Mesothelial cell of epicardium (in vitro differentiated cells): ENCODE results near the gene FIBCD1. TPM values are rescaled to one million over a fixed set of nuclear protein-coding genes. Genes with fewer than 3 reads are reported as not detected.

Source experiments
- DNase-seq, 2 experiments: peaks; one replicate each; pipeline ENCODE4 v3.0.0; 2021; ENCODE audit warnings: low spot score in 2 of 2; ENCODE audit not compliant: unreplicated experiment in 2 of 2
- H3K27ac Mint-ChIP-seq: 2 replicates; pipeline ENCODE4 v1.8.0; 2021; ENCODE audit warnings: mixed read lengths
- H3K27me3 Mint-ChIP-seq: 2 replicates; pipeline ENCODE4 v1.8.0; 2021; ENCODE audit warnings: low read depth, mixed read lengths
- H3K36me3 Mint-ChIP-seq: 2 replicates; pipeline ENCODE4 v1.8.0; 2021; ENCODE audit warnings: mixed read lengths
- H3K4me1 Mint-ChIP-seq: 2 replicates; pipeline ENCODE4 v1.8.0; 2021; ENCODE audit warnings: mixed read lengths
- H3K4me3 Mint-ChIP-seq: 2 replicates; pipeline ENCODE4 v1.8.0; 2021; ENCODE audit warnings: mild to moderate bottlenecking, moderate library complexity, mixed read lengths
- H3K9me3 Mint-ChIP-seq: 2 replicates; pipeline ENCODE4 v1.8.0; 2021; ENCODE audit warnings: mixed read lengths
- CTCF ChIP-seq: fragments of 200-600 bp; sonication (generic); IDR thresholded peaks from one replicate; pipeline ENCODE4 v1.5.0; 2021; ENCODE audit warnings: antibody characterized with exemption; ENCODE audit not compliant: unreplicated experiment
- total RNA-seq: library from RNA; stranded (reverse); gene quantifications from 3 replicates; pipeline ENCODE4 v1.2.1, GENCODE V29; 2021

FIBCD1 gene
- total RNA-seq, 1 donor from 2014 or later: 2.2 TPM

GRCh38 chr9:130908878-130909355, 30.1 kb downstream of the FIBCD1 start:
- no peak overlapping the region for H3K4me3 Mint-ChIP-seq
- no peaks in the 10 kb centered on the region for H3K27me3 Mint-ChIP-seq
- H3K9me3 Mint-ChIP-seq: no peaks in the 10 kb centered on the region
- no peak for DNase-seq
- no peak for TF ChIP-seq CTCF
- peaks cover 8% of the 10 kb centered on the region for H3K4me1 Mint-ChIP-seq
- H3K27ac Mint-ChIP-seq: no peak overlapping the region
- H3K36me3 Mint-ChIP-seq: no peaks in the 10 kb centered on the region

- H3K9me3 Mint-ChIP-seq: no peaks in the 10 kb centered on the region
- peaks cover 8% of the 10 kb centered on the region for H3K4me1 Mint-ChIP-seq
- no peak for TF ChIP-seq CTCF
- H3K27me3 Mint-ChIP-seq: no peaks in the 10 kb centered on the region
- no peak for DNase-seq
- H3K4me3 Mint-ChIP-seq: no peak overlapping the region
- H3K36me3 Mint-ChIP-seq: no peaks in the 10 kb centered on the region
- H3K27ac Mint-ChIP-seq: no peak overlapping the region
These were observed 30.7 kb downstream of the FIBCD1 start for GRCh38 chr9:130908146-130908877.

- Mint-ChIP-seq H3K9me3 (no peaks in the 10 kb centered on the region), H3K36me3 (no peaks in the 10 kb centered on the region), H3K27ac (no peak overlapping the region), H3K4me1 (peaks cover 8% of the 10 kb centered on the region), H3K27me3 (no peaks in the 10 kb centered on the region), H3K4me3 (no peak overlapping the region)
- TF ChIP-seq CTCF: no peak
- DNase-seq: no peak
These were observed 32.2 kb downstream of the FIBCD1 start for GRCh38 chr9:130906735-130907416.

- H3K4me3 Mint-ChIP-seq: no peak overlapping the region
- no peaks in the 10 kb centered on the region for H3K36me3 Mint-ChIP-seq
- H3K27ac Mint-ChIP-seq: no peak overlapping the region
- H3K4me1 Mint-ChIP-seq: peaks cover 8% of the 10 kb centered on the region
- no peaks in the 10 kb centered on the region for H3K9me3 Mint-ChIP-seq
- TF ChIP-seq CTCF: no peak
- DNase-seq: no peak
- no peaks in the 10 kb centered on the region for H3K27me3 Mint-ChIP-seq
These were observed 32.9 kb downstream of the FIBCD1 start for GRCh38 chr9:130905902-130906734.

GRCh38 chr9:130905125-130905901, 33.7 kb downstream of the FIBCD1 start:
- Mint-ChIP-seq H3K9me3 (no peaks in the 10 kb centered on the region), H3K27me3 (peaks cover 3% of the 10 kb centered on the region), H3K36me3 (no peaks in the 10 kb centered on the region), H3K4me1 (peaks cover 8% of the 10 kb centered on the region), H3K27ac (no peak overlapping the region), H3K4me3 (no peak overlapping the region)
- TF ChIP-seq CTCF: no peak
- no peak for DNase-seq
